K562 (cell line): Measurements from ENCODE around the gene CLCN5. TPM values are rescaled to one million over a fixed set of nuclear protein-coding genes. Genes with fewer than 3 reads are reported as not detected.

ENCODE experiments used
- ATAC-seq: fragments of 200-7000 bp; cut with Tn5 transposase; 3 replicates; pipeline ENCODE4 v1.9.1; 2020; ENCODE audit warnings: moderate library complexity
- BruUV-seq: library from RNA; stranded (reverse); fragments of 400-500 nt; replicated peaks from 2 replicates; lab custom pipeline; 2021; lab: Mats Ljungman, UMichigan
- CTCF ChIA-PET: fragments of 300-600 bp; formaldehyde crosslinking; extraction: SDS; loops from one replicate; lab custom pipeline; 2021; ENCODE audit warnings: low intra/inter-chr PET ratio; lab: Yijun Ruan, JAX
- POLR2A ChIA-PET: fragments of 300-600, 350-650 bp; sonication (Branson Sonifier 250); formaldehyde crosslinking; extraction: SDS; loops from one replicate; lab custom pipeline; 2021; ENCODE audit warnings: antibody characterized with exemption, inconsistent platforms; lab: Yijun Ruan, JAX
- DNase-seq, 4 experiments: peaks; one replicate each; pipeline versions ENCODE4 v3.0.0 to v3.0.0-alpha.2; 2011 to 2018; ENCODE audit warnings: low spot score in 3 of 4, mixed read lengths in 3 of 4; ENCODE audit errors: extremely low read depth in 1 of 4
- FAIRE-seq: peaks from 2 replicates; lab custom pipeline; 2011; peaks lifted over from hg19 to GRCh38; lab: Jason Lieb, UNC
- H2AFZ ChIP-seq: 2 replicates; pipeline ENCODE4 v1.6.0; 2011; ENCODE audit warnings: low read depth, low read length, control low read depth, inconsistent platforms
- H3K27ac ChIP-seq: fragments of 200-600 bp; 3 replicates; pipeline ENCODE4 v1.8.0; 2011; ENCODE audit warnings: low read depth, mild to moderate bottlenecking, control low read depth, inconsistent platforms, low read length, moderate library complexity, mixed read lengths; ENCODE audit errors: extremely low read depth
- H3K27me3 ChIP-seq, 2 experiments: fragments of 300-600 bp in 1 of 2; 2 replicates in 1 of 2; 3 replicates in 1 of 2; pipeline versions ENCODE4 v1.6.0 to v1.8.0; 2011; ENCODE audit warnings: inconsistent platforms in 2 of 2, low read length in 2 of 2, mild to moderate bottlenecking in 1 of 2, mixed read lengths in 1 of 2, moderate library complexity in 1 of 2; ENCODE audit not compliant: control insufficient read depth in 2 of 2, insufficient read depth in 2 of 2
- H3K36me3 ChIP-seq: fragments of 300-600 bp; 3 replicates; pipeline ENCODE4 v1.8.0; 2011; ENCODE audit warnings: mild to moderate bottlenecking, low read length, inconsistent platforms; ENCODE audit not compliant: control insufficient read depth, insufficient read depth
- H3K4me1 ChIP-seq, 2 experiments: fragments of 200-600 bp in 1 of 2; replicated peaks in 1 of 2; 2 replicates in 1 of 2; 3 replicates in 1 of 2; pipeline versions ENCODE4 v1.5.1 to v1.8.0; 2011; ENCODE audit warnings: inconsistent platforms in 2 of 2, low read length in 2 of 2, mild to moderate bottlenecking in 1 of 2, mixed read lengths in 1 of 2, moderate library complexity in 1 of 2; ENCODE audit not compliant: control insufficient read depth in 2 of 2, insufficient read depth in 2 of 2
- H3K4me2 ChIP-seq: 2 replicates; pipeline ENCODE4 v1.6.1; 2011; ENCODE audit warnings: low read length, control low read depth, inconsistent platforms, mixed read lengths; ENCODE audit not compliant: insufficient read depth
- H3K4me3 ChIP-seq: fragments of 200-600 bp; sonication (generic), shearing (Covaris generic); 2 replicates; pipeline ENCODE4 v1.5.1; 2016; ENCODE audit warnings: control low read depth, inconsistent platforms
- H3K79me2 ChIP-seq: fragments of 200-600 bp; 3 replicates; pipeline ENCODE4 v1.8.0; 2011; ENCODE audit warnings: low read length, inconsistent platforms; ENCODE audit not compliant: control insufficient read depth, insufficient read depth
- H3K9ac ChIP-seq, 2 experiments: 2 replicates each; pipeline versions ENCODE4 v1.6.0 to v1.6.1; 2011; ENCODE audit warnings: low read depth in 2 of 2, low read length in 2 of 2, control low read depth in 1 of 2, inconsistent platforms in 1 of 2, mild to moderate bottlenecking in 1 of 2, mixed read lengths in 1 of 2; ENCODE audit not compliant: insufficient read depth in 1 of 2
- H3K9me1 ChIP-seq: one replicate; pipeline ENCODE4 v1.6.0; 2011; ENCODE audit warnings: inconsistent platforms, mild to moderate bottlenecking, low read length, moderate library complexity; ENCODE audit not compliant: control insufficient read depth, insufficient read depth
- H3K9me3 ChIP-seq: replicated peaks from 2 replicates; pipeline ENCODE4 v1.5.1; 2011; ENCODE audit warnings: low read depth, low read length, inconsistent platforms; ENCODE audit not compliant: control insufficient read depth, insufficient read depth
- H4K20me1 ChIP-seq: replicated peaks from 2 replicates; pipeline ENCODE4 v1.6.1; 2011; ENCODE audit warnings: low read length, inconsistent platforms, mixed read lengths; ENCODE audit not compliant: control insufficient read depth, insufficient read depth
- ARNT ChIP-seq, 2 experiments: fragments of 450-650 bp; IDR thresholded peaks; 2 replicates each; pipeline ENCODE4 v1.6.1; 2016; ENCODE audit warnings: mild to moderate bottlenecking in 1 of 2
- BRCA1 ChIP-seq, 2 experiments: fragments of 450-650 bp in 1 of 2; sonication (generic) in 1 of 2; formaldehyde crosslinking in 1 of 2; IDR thresholded peaks; 2 replicates each; pipeline versions ENCODE4 v1.5.0 to v1.6.1; 2017 to 2020; ENCODE audit warnings: mild to moderate bottlenecking in 1 of 2, missing genetic modification reagents in 1 of 2
- CBFA2T2 ChIP-seq: fragments of 450-650 bp; conservative IDR thresholded peaks from 2 replicates; pipeline ENCODE4 v1.6.1; 2017; ENCODE audit warnings: mild to moderate bottlenecking
- ETS2 ChIP-seq: IDR thresholded peaks from 2 replicates; pipeline ENCODE4 v1.6.1; 2016; ENCODE audit warnings: borderline replicate concordance, missing genetic modification characterization, mild to moderate bottlenecking, moderate library complexity, missing compliant biosample characterization; ENCODE audit not compliant: poor library complexity, severe bottlenecking
- MED1 ChIP-seq: sonication (generic); formaldehyde crosslinking; IDR thresholded peaks from 2 replicates; pipeline ENCODE4 v1.8.1; 2023; ENCODE audit warnings: missing genetic modification reagents, borderline replicate concordance
- MTA3 ChIP-seq: fragments of 450-650 bp; formaldehyde crosslinking; IDR thresholded peaks from 2 replicates; pipeline ENCODE4 v1.6.1; 2017; ENCODE audit warnings: mild to moderate bottlenecking, borderline replicate concordance
- NFIX ChIP-seq: fragments of 250-450 bp; sonication (Bioruptor Pico); IDR thresholded peaks from 2 replicates; pipeline ENCODE4 v1.4.0; 2020; ENCODE audit warnings: low read depth, mild to moderate bottlenecking, moderate library complexity
- RFX5 ChIP-seq: IDR thresholded peaks from 2 replicates; pipeline ENCODE4 v1.6.1; 2011; ENCODE audit warnings: low read depth, mild to moderate bottlenecking, improper control_type of control experiment, low read length
- YY1 ChIP-seq, 3 experiments: IDR thresholded peaks; 2 replicates each; pipeline ENCODE4 v1.6.1; 2011; ENCODE audit warnings: low read length in 2 of 3, mild to moderate bottlenecking in 2 of 3, moderate library complexity in 2 of 3, borderline replicate concordance in 1 of 3, control low read depth in 1 of 3, low read depth in 1 of 3; ENCODE audit not compliant: insufficient read depth in 3 of 3, insufficient replicate concordance in 2 of 3, control insufficient read depth in 1 of 3, insufficient read length in 1 of 3; ENCODE audit errors: extremely low read depth in 1 of 3
- ZNF197 ChIP-seq: fragments of 200-800 bp; sonication (Bioruptor generic); IDR thresholded peaks from 2 replicates; pipeline ENCODE4 v1.6.1; 2016; ENCODE audit warnings: low read depth, missing genetic modification characterization, missing compliant biosample characterization
- ZNF444 ChIP-seq: fragments of 250-450 bp; sonication (Bioruptor Pico); IDR thresholded peaks from 2 replicates; pipeline ENCODE4 v1.4.0; 2020; ENCODE audit warnings: mild to moderate bottlenecking, moderate library complexity
- ZNF695 ChIP-seq: fragments of 450-650 bp; formaldehyde crosslinking; IDR thresholded peaks from 2 replicates; pipeline ENCODE4 v1.4.0; 2020; ENCODE audit warnings: mild to moderate bottlenecking, moderate library complexity
- WGBS: fragments of 100-300 bp; shearing (Covaris generic); methylation state at CpG from one replicate; pipeline ENCODE4 v1.1.6; 2016; ENCODE audit warnings: low coverage, mixed read lengths; ENCODE audit not compliant: insufficient coverage; ENCODE audit errors: missing lambda C conversion rate; 5-methylcytosine and 5-hydroxymethylcytosine counted together
- in situ Hi-C: fragments of 300-500 bp; cut with MboI; formaldehyde crosslinking; loops from 4 replicates; pipeline ENCODE4 v1.15.0; 2018; ENCODE audit warnings: inconsistent platforms, mixed read lengths
- intact Hi-C: fragments of 100-400 bp; cut with micrococcal nuclease; formaldehyde crosslinking; loops from 2 replicates; pipeline ENCODE4 v1.14.2; 2022
- polyA plus RNA-seq, 8 experiments: library from polyadenylated mRNA; depleted of rRNA in 4 of 8; stranded (reverse) in 5 of 8; unstranded in 3 of 8; fragments of >200 nt; fragmentation: Nextera tagmentation in 2 of 8; fragmentation: Illumina TruSeq in 1 of 8; extraction: Ambion mirVana in 2 of 8; extraction: Trizol in 1 of 8; gene quantifications; 2 replicates each; pipeline versions ENCODE4 v1.2.1 to v1.2.3, GENCODE V29; 2011 to 2014; ENCODE audit warnings: inconsistent platforms in 1 of 8, missing spikeins in 1 of 8
- total RNA-seq, 7 experiments: library from RNA; depleted of rRNA in 6 of 7; stranded (reverse); fragments of >200 nt in 6 of 7; fragmentation: Illumina TruSeq in 2 of 7; extraction: Trizol in 2 of 7; gene quantifications; 2 replicates each; pipeline versions ENCODE4 v1.2.1 to v1.2.3, GENCODE V29; 2011 to 2021; ENCODE audit warnings: low replicate concordance in 1 of 7
- TF ChIP-seq, protein P1 (sequence below): fragments of 450-650 bp; conservative IDR thresholded peaks from 2 replicates; pipeline ENCODE4 v1.6.1; 2016; ENCODE audit warnings: missing genetic modification characterization, low read depth, mild to moderate bottlenecking, control low read depth, missing compliant biosample characterization
- TF ChIP-seq, protein P2 (sequence below): fragments of 250-450 bp; sonication (Bioruptor Pico); IDR thresholded peaks from 2 replicates; pipeline ENCODE4 v1.4.0; 2020; ENCODE audit warnings: mild to moderate bottlenecking, moderate library complexity

The CLCN5 gene
- total and polyA plus RNA-seq, 9 of the 15 experiments (the other 6 are each of a cell fraction or from before 2014, with no cell fraction given), result 0.94 to 11.8 (median 7.1) TPM

DNA sequence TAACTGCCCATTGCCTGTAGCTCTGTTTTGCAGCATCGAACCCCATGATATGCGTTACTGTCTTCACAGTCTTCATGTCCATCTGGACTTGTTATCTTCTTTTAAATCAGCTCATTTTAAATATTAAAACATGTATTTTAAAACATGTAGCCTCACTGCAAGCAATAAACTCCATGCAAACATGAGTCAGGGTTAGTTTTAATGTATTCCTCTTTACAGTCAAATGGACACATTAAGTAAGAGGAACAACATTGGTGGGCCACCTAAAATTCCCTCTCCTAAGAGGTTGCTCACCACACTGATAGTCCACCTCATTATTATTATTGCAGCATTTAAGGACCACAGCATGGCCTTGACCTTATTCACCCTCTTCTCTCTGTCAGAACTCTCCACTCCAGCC lies 74.1 kb downstream of the CLCN5 start:
- ATAC-seq, result no peak
- intact Hi-C loops, result no loop called here
- Histone ChIP-seq H3K4me3 (no peak overlapping the region), H2AFZ (no peak overlapping the region), H3K9ac (no peak overlapping the region), H4K20me1 (no peaks in the 10 kb centered on the region), H3K9me3 (no peaks in the 10 kb centered on the region), H3K27ac (no peak overlapping the region), H3K4me2 (no peak overlapping the region), H3K27me3 (no peaks in the 10 kb centered on the region), H3K9me1 (no peaks in the 10 kb centered on the region), H3K36me3 (no peaks in the 10 kb centered on the region), H3K4me1 (no peaks in the 10 kb centered on the region), H3K79me2 (no peaks in the 10 kb centered on the region)
- no peak for FAIRE-seq
- in situ Hi-C loops, result no loop called here
- ChIA-PET POLR2A (interaction anchor here (1.0 kb wide), 1 partner anchor 10 kb away, joined by 3 read pairs; no protein-coding TSS in a partner anchor), CTCF (no interaction called here)
- TF ChIP-seq ZNF197 (CRISPR knock-in tag), result no peak
- TF ChIP-seq MTA3, result no peak
- no peak for TF ChIP-seq ZNF695
- TF ChIP-seq NFIX, result no peak
- TF ChIP-seq, protein P1, sequence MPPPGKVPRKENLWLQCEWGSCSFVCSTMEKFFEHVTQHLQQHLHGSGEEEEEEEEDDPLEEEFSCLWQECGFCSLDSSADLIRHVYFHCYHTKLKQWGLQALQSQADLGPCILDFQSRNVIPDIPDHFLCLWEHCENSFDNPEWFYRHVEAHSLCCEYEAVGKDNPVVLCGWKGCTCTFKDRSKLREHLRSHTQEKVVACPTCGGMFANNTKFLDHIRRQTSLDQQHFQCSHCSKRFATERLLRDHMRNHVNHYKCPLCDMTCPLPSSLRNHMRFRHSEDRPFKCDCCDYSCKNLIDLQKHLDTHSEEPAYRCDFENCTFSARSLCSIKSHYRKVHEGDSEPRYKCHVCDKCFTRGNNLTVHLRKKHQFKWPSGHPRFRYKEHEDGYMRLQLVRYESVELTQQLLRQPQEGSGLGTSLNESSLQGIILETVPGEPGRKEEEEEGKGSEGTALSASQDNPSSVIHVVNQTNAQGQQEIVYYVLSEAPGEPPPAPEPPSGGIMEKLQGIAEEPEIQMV (tag), result no peak
- no peak for TF ChIP-seq BRCA1 (IDR thresholded peaks at IDR 0.05)
- no peak for TF ChIP-seq BRCA1 (CRISPR knock-in tag; IDR thresholded peaks at IDR 0.05)
- TF ChIP-seq, protein P2, sequence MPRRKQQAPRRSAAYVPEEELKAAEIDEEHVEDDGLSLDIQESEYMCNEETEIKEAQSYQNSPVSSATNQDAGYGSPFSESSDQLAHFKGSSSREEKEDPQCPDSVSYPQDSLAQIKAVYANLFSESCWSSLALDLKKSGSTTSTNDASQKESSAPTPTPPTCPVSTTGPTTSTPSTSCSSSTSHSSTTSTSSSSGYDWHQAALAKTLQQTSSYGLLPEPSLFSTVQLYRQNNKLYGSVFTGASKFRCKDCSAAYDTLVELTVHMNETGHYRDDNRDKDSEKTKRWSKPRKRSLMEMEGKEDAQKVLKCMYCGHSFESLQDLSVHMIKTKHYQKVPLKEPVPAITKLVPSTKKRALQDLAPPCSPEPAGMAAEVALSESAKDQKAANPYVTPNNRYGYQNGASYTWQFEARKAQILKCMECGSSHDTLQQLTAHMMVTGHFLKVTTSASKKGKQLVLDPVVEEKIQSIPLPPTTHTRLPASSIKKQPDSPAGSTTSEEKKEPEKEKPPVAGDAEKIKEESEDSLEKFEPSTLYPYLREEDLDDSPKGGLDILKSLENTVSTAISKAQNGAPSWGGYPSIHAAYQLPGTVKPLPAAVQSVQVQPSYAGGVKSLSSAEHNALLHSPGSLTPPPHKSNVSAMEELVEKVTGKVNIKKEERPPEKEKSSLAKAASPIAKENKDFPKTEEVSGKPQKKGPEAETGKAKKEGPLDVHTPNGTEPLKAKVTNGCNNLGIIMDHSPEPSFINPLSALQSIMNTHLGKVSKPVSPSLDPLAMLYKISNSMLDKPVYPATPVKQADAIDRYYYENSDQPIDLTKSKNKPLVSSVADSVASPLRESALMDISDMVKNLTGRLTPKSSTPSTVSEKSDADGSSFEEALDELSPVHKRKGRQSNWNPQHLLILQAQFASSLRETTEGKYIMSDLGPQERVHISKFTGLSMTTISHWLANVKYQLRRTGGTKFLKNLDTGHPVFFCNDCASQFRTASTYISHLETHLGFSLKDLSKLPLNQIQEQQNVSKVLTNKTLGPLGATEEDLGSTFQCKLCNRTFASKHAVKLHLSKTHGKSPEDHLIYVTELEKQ (CRISPR knock-in tag), result no peak
- TF ChIP-seq ETS2, result no peak
- no peak for TF ChIP-seq CBFA2T2
- no peak for TF ChIP-seq MED1
- no peak for TF ChIP-seq ZNF444
- TF ChIP-seq RFX5, result no peak
- TF ChIP-seq ARNT (IDR thresholded peaks at IDR 0.05), result no peak
- no peak for TF ChIP-seq YY1 (IDR thresholded peaks at IDR 0.05; ENCODE audit: borderline replicate concordance in 1 of 3, control insufficient read depth in 1 of 3, extremely low read depth in 1 of 3, insufficient read depth in 3 of 3, insufficient read length in 1 of 3, insufficient replicate concordance in 2 of 3, low read depth in 1 of 3, low read length in 2 of 3)
- 17% methylated on average over 2 of the region's 2 CpGs for WGBS
- DNase-seq, result no peak
- no TSS peak for BruUV-seq
